Natural killer cell (primary cell): ENCODE data around the gene ZNF330. TPM values are rescaled to one million over a fixed set of nuclear protein-coding genes. Genes with fewer than 3 reads are reported as not detected.

Experiments used
- ATAC-seq, 3 donors: fragments of 150-1000 bp in 2 of 3; fragments of 200-7000 bp in 1 of 3; cut with Tn5 transposase; 1 replicate in 1 of 3; 2 replicates in 2 of 3; pipeline ENCODE4 v1.10.0; 2021; ENCODE audit warnings: mild to moderate bottlenecking in 2 of 3, moderate library complexity in 2 of 3
- DNase-seq, 2 donors: peaks; one replicate each; pipeline versions ENCODE4 v3.0.0 to v3.0.0-alpha.2; 2013 to 2021; ENCODE audit warnings: mixed read lengths in 1 of 2
- H3K27ac ChIP-seq: one replicate; pipeline ENCODE4 v1.5.1; 2013; ENCODE audit warnings: mild to moderate bottlenecking, low read length
- H3K27me3 ChIP-seq: one replicate; pipeline ENCODE4 v1.6.1; 2013; ENCODE audit warnings: low read length; ENCODE audit not compliant: control insufficient read depth, insufficient read depth
- H3K36me3 ChIP-seq: one replicate; pipeline ENCODE4 v1.6.1; 2013; ENCODE audit warnings: low read length; ENCODE audit not compliant: control insufficient read depth, insufficient read depth
- H3K4me1 ChIP-seq: one replicate; pipeline ENCODE4 v1.6.1; 2013; ENCODE audit warnings: low read length; ENCODE audit not compliant: control insufficient read depth, insufficient read depth
- H3K4me3 ChIP-seq: one replicate; pipeline ENCODE4 v1.5.1; 2013; ENCODE audit warnings: low read length
- H3K9me3 ChIP-seq: one replicate; pipeline ENCODE4 v1.6.1; 2013; ENCODE audit warnings: low read length; ENCODE audit not compliant: control insufficient read depth, insufficient read depth
- H3K27ac Mint-ChIP-seq, 2 donors: one replicate each; pipeline ENCODE4 v1.8.0; 2022; ENCODE audit warnings: mild to moderate bottlenecking in 2 of 2, mixed read lengths in 2 of 2, moderate library complexity in 1 of 2
- H3K27me3 Mint-ChIP-seq, 2 donors: one replicate each; pipeline ENCODE4 v1.8.0; 2022; ENCODE audit warnings: low read depth in 2 of 2, mixed read lengths in 2 of 2
- H3K36me3 Mint-ChIP-seq: one replicate; pipeline ENCODE4 v1.8.0; 2022; ENCODE audit warnings: mixed read lengths
- H3K4me1 Mint-ChIP-seq, 2 donors: one replicate each; pipeline ENCODE4 v1.8.0; 2022; ENCODE audit warnings: mixed read lengths in 2 of 2
- H3K4me3 Mint-ChIP-seq: one replicate; pipeline ENCODE4 v1.8.0; 2022; ENCODE audit warnings: mild to moderate bottlenecking, moderate library complexity, mixed read lengths
- H3K9me3 Mint-ChIP-seq, 2 donors: one replicate each; pipeline ENCODE4 v1.8.0; 2022; ENCODE audit warnings: mixed read lengths in 2 of 2
- WGBS: methylation state at CpG from one replicate; pipeline ENCODE4 v1.1.7; 2013; ENCODE audit warnings: missing lambda C conversion rate; ENCODE audit not compliant: insufficient coverage; 5-methylcytosine and 5-hydroxymethylcytosine counted together
- intact Hi-C: fragments of 100-400 bp; cut with micrococcal nuclease; formaldehyde crosslinking; loops from one replicate; pipeline ENCODE4 v1.14.2; 2022
- total RNA-seq, 4 donors: library from RNA; stranded (reverse); fragments of 120-200 nt in 1 of 4; gene quantifications; one replicate each; pipeline versions ENCODE4 v1.2.3 to v1.2.4, GENCODE V29; 2013 to 2022
- TF ChIP-seq, protein P1 (sequence below): fragments of 200-600 bp; IDR thresholded peaks from one replicate; pipeline ENCODE4 v1.8.0; 2022; ENCODE audit warnings: antibody characterized with exemption

The ZNF330 gene
- total RNA-seq: 10 to 100 TPM; 25.3 to 34.8 (median 34.7) TPM
- 39.3 TPM for total RNA-seq (2013)

DNA sequence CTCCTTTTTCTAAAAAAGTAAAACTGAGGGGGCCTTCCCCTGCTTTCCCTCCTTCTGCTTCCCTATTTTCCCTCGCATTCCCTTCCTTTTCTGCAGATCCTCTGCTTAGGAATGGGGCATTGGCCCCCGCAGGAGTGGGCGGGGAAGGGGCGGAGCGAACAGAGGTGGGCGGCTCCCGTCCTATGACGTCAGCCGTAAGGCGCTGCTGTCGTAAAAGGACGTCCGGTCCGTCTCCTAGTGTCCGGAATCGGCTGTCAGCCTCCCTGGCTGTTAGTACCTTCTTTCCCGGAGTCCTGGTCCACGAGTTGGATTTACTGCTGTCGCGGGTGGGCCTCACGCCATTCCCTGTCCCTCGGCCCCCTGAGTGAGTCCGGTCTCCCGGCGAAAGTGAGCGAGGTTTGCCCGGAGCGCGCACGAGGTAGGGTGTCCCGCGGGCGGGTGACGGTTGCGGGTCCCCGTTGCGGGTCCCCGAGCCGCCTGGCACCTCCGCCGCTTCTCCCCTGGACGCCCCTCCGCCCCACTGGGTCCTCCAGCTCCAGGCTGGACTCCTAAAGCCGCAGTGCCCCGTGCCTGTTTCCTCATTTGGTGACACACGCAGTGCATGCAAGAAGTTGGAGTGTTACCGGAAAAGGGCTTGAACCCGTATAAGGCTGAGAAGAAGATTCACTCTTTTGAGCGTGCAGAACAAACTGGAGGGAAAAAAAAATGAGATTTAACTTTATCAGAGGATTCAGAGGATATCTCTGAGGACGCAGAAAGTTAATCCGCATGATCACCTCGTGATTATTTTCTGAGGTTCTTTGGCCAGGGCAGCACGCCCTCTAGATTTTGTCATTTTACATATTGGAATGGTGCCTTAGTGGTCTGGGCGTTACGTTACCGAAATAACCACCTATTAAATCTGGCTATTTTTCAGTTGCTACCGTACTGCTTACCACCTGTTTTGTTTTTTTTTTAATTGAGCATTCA, at the start of gene ZNF330:
TSS of gene ZNF330 (plus strand) at position 205 of the 969 bp plus-strand sequence. CDS start 1,477 bp downstream, outside the sequence.
- TF ChIP-seq, protein P1, sequence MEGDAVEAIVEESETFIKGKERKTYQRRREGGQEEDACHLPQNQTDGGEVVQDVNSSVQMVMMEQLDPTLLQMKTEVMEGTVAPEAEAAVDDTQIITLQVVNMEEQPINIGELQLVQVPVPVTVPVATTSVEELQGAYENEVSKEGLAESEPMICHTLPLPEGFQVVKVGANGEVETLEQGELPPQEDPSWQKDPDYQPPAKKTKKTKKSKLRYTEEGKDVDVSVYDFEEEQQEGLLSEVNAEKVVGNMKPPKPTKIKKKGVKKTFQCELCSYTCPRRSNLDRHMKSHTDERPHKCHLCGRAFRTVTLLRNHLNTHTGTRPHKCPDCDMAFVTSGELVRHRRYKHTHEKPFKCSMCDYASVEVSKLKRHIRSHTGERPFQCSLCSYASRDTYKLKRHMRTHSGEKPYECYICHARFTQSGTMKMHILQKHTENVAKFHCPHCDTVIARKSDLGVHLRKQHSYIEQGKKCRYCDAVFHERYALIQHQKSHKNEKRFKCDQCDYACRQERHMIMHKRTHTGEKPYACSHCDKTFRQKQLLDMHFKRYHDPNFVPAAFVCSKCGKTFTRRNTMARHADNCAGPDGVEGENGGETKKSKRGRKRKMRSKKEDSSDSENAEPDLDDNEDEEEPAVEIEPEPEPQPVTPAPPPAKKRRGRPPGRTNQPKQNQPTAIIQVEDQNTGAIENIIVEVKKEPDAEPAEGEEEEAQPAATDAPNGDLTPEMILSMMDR: no peak
- Mint-ChIP-seq H3K9me3 (no peaks in the 10 kb centered on the region), H3K27me3 (peaks cover 6 to 18% of the 10 kb centered on the region in 2 donors), H3K4me1 (peaks cover 27 to 40% of the 10 kb centered on the region in 2 donors), H3K27ac (peak within 1 kb of the TSS; percentile 92 to 93), H3K36me3 (no peaks in the 10 kb centered on the region), H3K4me3 (peak within 1 kb of the TSS; percentile 98)
- WGBS: under 1% methylated on average over 56 of the region's 57 CpGs
- peak within 1 kb of the TSS; percentile 64 for H3K4me3 ChIP-seq
- H3K27me3 ChIP-seq: no peaks in the 10 kb centered on the region
- peaks cover 22% of the 10 kb centered on the region for H3K36me3 ChIP-seq
- DNase-seq (peak; percentile 93 to 94), ATAC-seq (peak; percentile 89 to 95 (median 91))
- H3K4me1 ChIP-seq: peaks cover 8% of the 10 kb centered on the region
- peak within 1 kb of the TSS; percentile 75 for H3K27ac ChIP-seq
- no peaks in the 10 kb centered on the region for H3K9me3 ChIP-seq
- intact Hi-C loops: loop anchor here (5.0 to 10.0 kb wide), 3 partner anchors 696 to 1964 kb away; partner anchors contain the start of genes ELMOD2, SCOC and USP38

- ATAC-seq: no peak
- intact Hi-C loops: no loop called here
Measured at GRCh38 chr4:141174457-141174856, 46.2 kb upstream of the ZNF330 start.

DNA sequence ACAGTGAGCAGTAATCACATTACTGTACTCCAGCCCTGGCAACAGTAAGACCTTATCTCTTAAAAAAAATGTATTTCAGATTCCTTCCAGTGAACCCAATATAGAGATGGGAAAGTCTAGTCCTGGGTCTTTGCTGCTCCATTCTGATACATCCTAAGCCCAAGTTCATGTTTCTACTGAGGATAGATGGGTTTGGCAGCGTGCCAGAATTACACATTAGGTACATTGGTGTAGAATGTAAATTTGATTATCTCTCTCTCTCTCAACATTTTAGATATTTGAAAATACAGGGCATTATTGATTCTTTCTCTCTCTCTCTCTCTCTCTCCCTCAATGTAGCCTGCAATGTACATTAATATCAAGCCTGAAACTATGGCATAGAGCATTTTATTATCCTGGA, 43.5 kb upstream of the ZNF330 start:
- no peak overlapping the region for H3K27ac ChIP-seq
- Mint-ChIP-seq H3K36me3 (no peaks in the 10 kb centered on the region), H3K4me3 (no peak overlapping the region), H3K4me1 (no peaks in the 10 kb centered on the region), H3K27me3 (no peaks in the 10 kb centered on the region), H3K27ac (no peak overlapping the region), H3K9me3 (no peaks in the 10 kb centered on the region)
- H3K4me1 ChIP-seq: no peaks in the 10 kb centered on the region
- TF ChIP-seq, protein P1: no peak
- WGBS: no CpG with 5 or more reads among the region's 1 CpG
- no peaks in the 10 kb centered on the region for H3K9me3 ChIP-seq
- H3K4me3 ChIP-seq: no peak overlapping the region
- DNase-seq: no peak
- ATAC-seq: no peak
- no peaks in the 10 kb centered on the region for H3K27me3 ChIP-seq
- intact Hi-C loops: no loop called here
- H3K36me3 ChIP-seq: no peaks in the 10 kb centered on the region

More at GRCh38 chr4:141174457-141174856, 46.2 kb upstream of the ZNF330 start:
- Mint-ChIP-seq H3K27ac (no peak overlapping the region), H3K9me3 (no peaks in the 10 kb centered on the region), H3K27me3 (peaks cover 0 to 6% of the 10 kb centered on the region in 2 donors), H3K36me3 (no peaks in the 10 kb centered on the region), H3K4me1 (no peaks in the 10 kb centered on the region), H3K4me3 (no peak overlapping the region)
- no peak for DNase-seq
- H3K4me1 ChIP-seq: no peaks in the 10 kb centered on the region
- no peaks in the 10 kb centered on the region for H3K27me3 ChIP-seq
- TF ChIP-seq, protein P1: no peak
- WGBS: 63% methylated on average over 1 of the region's 1 CpG
- H3K36me3 ChIP-seq: no peaks in the 10 kb centered on the region
- no peak overlapping the region for H3K4me3 ChIP-seq
- H3K27ac ChIP-seq: no peak overlapping the region
- no peaks in the 10 kb centered on the region for H3K9me3 ChIP-seq
